NCI-H2171 treated with DMSO at 0.1 percent for 48 hours (cell line): ENCODE measurements around the gene GRIA4.
A peak's percentile ranks its signal among the peaks of the same experiment; 100 is the strongest.

Experiments
- DNase-seq: peaks from one replicate; lab custom pipeline; 2025; lab: John Stamatoyannopoulos, UW

The GRIA4 gene

DNA sequence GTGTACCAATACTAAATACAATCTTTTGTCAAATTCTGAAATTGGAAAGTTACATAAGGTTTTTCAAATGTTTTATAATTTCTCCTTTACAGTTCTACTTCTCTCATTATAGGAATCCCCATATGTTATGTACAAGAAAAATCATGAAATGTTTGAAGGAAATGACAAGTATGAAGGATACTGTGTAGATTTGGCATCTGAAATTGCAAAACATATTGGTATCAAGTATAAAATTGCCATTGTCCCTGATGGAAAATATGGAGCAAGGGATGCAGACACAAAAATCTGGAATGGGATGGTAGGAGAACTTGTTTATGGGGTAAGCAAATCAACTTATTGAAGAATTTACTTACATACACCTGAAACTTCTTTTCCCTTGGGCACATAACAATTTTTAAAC is 308.7 kb downstream of the GRIA4 start:
- no peak for DNase-seq

DNA sequence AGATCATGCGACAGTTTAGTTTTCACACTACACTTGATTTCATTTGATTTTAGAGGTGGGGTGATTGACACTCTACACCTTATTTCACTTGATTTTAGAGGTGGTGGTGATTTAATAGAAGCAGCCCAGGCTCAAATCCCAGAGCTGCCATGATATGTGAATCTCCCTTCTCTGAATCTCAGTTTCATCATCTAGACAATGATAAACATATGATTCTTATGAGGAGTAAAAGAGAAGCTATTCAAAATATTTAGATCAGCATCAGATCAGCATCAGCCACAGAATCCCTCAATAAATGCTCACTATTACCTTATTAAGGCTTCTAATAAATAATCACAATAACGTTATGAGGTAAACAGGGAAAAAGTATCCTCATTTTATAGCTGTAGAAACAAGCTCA is 313.4 kb downstream of the GRIA4 start:
- no peak for DNase-seq

DNA sequence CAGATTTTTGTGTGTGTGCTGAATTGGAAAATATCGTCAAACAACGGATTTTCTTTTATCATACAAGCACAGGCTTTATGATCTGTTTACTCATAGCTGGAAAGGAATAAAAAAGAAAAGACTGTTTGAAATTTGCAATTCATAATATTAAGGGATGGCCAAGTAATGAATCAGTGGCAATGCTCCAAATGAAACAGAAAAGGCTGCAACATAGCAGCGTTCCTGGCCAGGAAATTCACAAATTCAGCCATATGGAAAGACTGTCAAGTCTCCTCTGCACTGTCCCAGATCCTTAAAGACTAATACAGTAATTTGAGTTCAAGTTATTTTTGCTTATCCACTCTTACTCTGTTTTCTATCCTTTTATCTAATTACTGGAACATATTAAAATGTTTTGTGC is 313.9 kb downstream of the GRIA4 start:
- no peak for DNase-seq

- no peak for DNase-seq
Observed at GRCh38 chr11:105929084-105929955, 319.4 kb downstream of the GRIA4 start.

GRCh38 chr11:105933695-105934094 is 323.8 kb downstream of the GRIA4 start:
- DNase-seq: no peak

DNA sequence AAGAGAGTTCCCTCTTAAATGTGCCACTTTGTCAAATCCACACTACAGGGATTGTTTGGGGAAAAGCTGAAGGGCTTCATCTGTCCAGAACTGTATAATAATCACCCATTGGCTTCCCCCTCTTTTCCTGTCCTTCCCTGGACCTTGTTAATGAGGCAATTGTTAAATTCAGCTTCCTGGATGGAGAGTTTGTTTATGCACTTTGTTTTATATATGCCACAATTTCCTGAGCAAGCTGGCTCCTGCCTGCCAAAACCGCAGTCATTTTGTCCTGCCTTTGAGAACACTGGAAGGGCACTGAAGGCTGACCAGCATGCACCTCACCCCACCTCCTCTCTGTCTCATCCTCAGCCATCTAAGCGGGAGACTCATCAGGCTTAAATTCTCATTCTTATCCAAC is 325.9 kb downstream of the GRIA4 start:
- DNase-seq: no peak

GRCh38 chr11:105937331-105937730 is 327.5 kb downstream of the GRIA4 start:
- no peak for DNase-seq

- no peak for DNase-seq
Observed at GRCh38 chr11:105937738-105938137, 327.9 kb downstream of the GRIA4 start.

DNA sequence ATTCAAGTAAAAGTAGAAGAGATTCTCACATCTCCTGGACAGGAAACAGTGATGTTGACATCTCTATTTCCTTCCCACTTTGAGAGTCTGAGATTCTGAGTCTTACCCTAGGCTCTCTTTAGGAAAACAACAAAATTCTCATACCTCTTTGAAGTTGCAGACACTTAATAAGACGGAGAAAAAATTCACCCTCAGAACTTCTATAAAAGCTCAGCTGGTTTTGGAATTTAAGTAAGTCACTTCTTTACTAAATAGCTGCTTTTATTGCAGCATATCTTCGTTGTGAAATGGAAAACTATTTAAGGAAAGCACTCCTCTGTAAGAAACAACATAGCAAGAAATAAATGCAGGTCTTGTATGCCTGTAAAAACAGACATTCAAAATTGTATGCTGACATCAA is 333.0 kb downstream of the GRIA4 start:
- DNase-seq: no peak

DNA sequence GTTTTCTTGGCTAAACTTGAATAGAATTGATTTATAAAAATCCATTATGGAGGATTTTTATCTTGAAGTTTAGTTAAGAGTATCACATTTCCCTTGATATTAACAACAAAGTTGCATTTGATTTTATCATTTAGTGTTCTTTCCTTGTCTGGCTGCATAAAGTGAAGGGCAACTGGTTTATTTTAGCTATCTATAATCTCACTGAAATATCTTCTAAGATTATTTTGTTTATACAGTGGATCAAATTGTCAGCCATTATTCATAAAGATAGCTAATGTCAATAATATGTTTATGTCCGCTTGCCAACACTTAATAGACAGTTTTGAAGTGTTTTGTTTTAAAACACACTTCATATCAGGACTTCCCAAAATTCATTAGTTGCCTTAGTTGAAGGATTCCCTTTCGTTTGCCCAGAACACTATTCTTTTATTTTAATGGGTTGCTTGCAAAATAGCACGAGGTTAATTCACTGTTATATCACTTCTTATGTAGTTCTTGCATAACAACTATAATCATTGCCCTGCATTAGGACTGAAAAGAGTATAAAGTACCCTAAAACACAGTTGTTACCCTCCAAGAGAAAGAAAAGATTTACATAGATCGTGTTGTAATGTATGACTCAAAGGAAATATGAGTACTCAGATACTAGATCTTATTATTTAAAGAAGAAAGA is 339.2 kb downstream of the GRIA4 start:
- DNase-seq: no peak

GRCh38 chr11:105953886-105954285 is 344.0 kb downstream of the GRIA4 start:
- no peak for DNase-seq

GRCh38 chr11:105960252-105961245 is 350.7 kb downstream of the GRIA4 start:
- DNase-seq: peak; percentile 84

GRCh38 chr11:105968021-105968697 is 358.3 kb downstream of the GRIA4 start:
- no peak for DNase-seq

GRCh38 chr11:105969756-105970155 is 359.9 kb downstream of the GRIA4 start:
- DNase-seq: no peak

DNA sequence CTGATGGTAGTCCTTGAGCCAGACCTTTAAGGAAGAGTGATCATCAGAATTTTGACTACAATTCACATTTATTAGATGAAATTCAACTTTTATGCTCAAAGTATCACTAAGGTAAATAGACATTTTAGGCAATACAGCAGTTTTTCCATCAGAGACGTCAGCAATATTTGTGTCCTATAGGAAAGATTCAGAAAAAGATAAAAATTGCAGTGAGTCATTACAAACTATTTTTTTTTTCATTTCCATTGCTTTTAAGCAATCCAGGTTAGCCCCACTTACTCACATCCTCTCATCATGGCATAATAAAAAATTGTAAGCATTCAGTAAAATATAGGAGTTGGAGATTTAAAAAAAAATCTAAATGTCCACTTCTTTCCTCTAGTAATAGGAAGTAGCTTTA is 365.3 kb downstream of the GRIA4 start:
- DNase-seq: no peak

DNA sequence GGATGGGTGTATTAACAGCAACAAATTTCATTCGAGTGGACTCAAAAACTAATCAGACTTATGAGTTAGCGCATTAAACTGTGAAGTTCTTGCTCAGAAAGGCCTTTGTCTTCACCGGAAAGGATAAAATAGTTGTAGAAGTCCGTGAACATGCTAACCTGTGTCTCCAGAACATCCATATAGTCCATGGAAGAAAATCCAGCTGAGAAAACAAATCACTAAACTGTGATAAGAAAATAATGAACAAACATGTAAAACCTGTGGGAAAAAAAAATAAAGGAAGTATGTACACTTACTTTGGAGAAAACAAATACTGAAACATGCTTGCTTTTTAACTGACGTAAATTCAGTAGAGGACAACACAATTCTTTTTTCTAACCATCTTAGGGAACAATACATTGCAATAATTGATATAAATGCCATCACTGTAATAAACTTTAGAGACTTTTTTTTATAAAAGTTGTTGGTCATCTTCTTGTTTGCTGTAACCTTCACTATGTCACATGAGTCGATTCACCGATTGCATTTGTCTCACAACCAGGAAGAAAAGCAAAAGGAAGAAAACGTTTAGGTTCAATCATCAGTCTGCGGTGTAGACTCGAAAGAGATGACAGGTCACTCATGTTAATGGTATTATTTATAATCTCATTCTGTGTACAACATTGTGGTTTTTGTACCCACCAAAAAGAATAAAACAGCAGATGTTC is 370.3 kb downstream of the GRIA4 start:
- DNase-seq: no peak

DNA sequence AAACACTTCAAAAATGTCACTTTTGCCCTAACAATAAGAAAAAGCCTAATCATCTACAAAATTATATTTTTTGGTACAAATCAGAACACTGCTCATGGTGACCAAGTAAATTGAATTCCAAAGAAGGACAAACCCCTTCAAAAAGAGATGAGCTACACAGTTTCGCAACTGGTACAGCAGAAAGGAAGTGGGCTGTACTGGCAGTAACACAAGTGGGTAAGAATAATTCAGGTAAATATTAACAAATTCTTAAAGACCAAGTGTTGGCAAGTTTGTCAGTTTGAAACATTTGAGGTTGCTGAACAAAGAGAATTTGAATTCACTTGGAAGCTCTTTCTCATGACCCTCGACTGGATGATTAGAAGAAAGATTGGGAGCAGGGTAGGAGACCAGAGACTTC is 376.7 kb downstream of the GRIA4 start:
- DNase-seq: no peak

- no peak for DNase-seq
Observed at GRCh38 chr11:105988197-105988596, 378.3 kb downstream of the GRIA4 start.

DNA sequence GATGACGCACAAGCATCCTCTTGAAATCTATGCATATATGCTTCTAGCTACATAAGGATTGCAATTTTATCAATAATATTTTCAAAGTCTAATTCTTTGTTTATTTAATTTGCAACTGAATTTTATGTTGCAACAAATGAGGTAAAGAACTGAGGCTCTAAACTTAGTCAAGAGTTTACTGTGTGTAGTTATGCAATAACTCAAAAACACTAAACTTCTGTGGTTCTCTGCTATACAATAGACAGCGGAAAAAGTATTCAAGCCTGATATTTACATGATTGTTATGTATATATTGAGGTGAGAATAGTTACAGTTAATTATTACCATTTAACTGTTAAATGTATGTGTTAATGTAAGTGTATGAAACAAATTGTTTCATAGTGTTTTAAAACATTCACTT is 379.3 kb downstream of the GRIA4 start:
- DNase-seq: no peak

DNA sequence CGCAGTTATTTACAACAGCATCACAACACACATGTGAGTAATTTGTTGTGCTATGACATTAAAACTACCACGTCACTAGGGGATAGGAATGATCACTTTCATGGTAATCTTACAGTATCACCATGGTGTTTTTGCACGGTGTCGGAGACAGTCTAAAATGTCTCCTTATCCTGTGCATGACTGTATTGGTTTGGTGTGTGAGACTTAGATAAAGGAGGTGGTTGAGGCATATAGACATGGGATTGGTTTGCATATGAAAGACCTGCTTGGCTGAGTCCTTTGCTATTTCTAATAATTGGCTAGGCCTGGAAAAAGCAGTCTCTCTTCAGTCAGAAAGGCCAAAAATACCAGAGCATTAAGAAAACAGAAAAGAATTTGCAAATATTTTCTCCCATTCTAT is 382.0 kb downstream of the GRIA4 start:
- no peak for DNase-seq
